NB4 (cell line): ENCODE data around the gene MYO9B.

Source experiments
- DNase-seq: peaks from one replicate; pipeline ENCODE4 v3.0.0; 2010; ENCODE audit warnings: low read depth
- H3K4me3 ChIP-seq: one replicate; pipeline ENCODE4 v1.5.1; 2011; ENCODE audit warnings: mild to moderate bottlenecking, low read depth, low read length, moderate library complexity
- CTCF ChIP-seq: IDR thresholded peaks from one replicate; pipeline ENCODE4 v1.5.1; 2012; ENCODE audit warnings: low read depth, low read length
- MAX ChIP-seq: IDR thresholded peaks from 2 replicates; pipeline ENCODE4 v1.6.1; 2011; ENCODE audit warnings: low read depth, low read length
- MYC ChIP-seq: IDR thresholded peaks from 2 replicates; pipeline ENCODE4 v1.6.1; 2011; ENCODE audit warnings: low read depth, low read length
- POLR2A ChIP-seq: IDR thresholded peaks from 2 replicates; pipeline ENCODE4 v1.6.1; 2011; ENCODE audit warnings: mild to moderate bottlenecking; ENCODE audit not compliant: insufficient read length; ENCODE audit errors: extremely low read depth

The MYO9B gene

GRCh38 chr19:17162580-17162979 is 87.0 kb downstream of the MYO9B start:
- TF ChIP-seq POLR2A (no peak), MYC (no peak), MAX (no peak), CTCF (no peak)
- DNase-seq = no peak
- no peak overlapping the region for H3K4me3 ChIP-seq

GRCh38 chr19:17163652-17164051 is 88.1 kb downstream of the MYO9B start:
- TF ChIP-seq CTCF (no peak), POLR2A (no peak), MAX (no peak), MYC (no peak)
- no peak overlapping the region for H3K4me3 ChIP-seq
- DNase-seq = no peak

GRCh38 chr19:17164639-17165038 is 89.1 kb downstream of the MYO9B start:
- no peak for TF ChIP-seq CTCF
- no peak for TF ChIP-seq MYC
- TF ChIP-seq MAX = no peak
- no peak for TF ChIP-seq POLR2A
- H3K4me3 ChIP-seq = no peak overlapping the region
- no peak for DNase-seq

- TF ChIP-seq MYC (no peak), MAX (no peak), CTCF (no peak), POLR2A (no peak)
- no peak for DNase-seq
- H3K4me3 ChIP-seq = no peak overlapping the region
Measured at GRCh38 chr19:17165715-17166114, 90.1 kb downstream of the MYO9B start.

GRCh38 chr19:17170538-17171297 is 95.1 kb downstream of the MYO9B start:
- no peak overlapping the region for H3K4me3 ChIP-seq
- TF ChIP-seq CTCF = no peak
- TF ChIP-seq POLR2A = no peak
- TF ChIP-seq MYC = no peak
- no peak for TF ChIP-seq MAX
- no peak for DNase-seq
